Measurements from ENCODE around the gene ZXDC.

- TF ChIP-seq, protein P1, sequence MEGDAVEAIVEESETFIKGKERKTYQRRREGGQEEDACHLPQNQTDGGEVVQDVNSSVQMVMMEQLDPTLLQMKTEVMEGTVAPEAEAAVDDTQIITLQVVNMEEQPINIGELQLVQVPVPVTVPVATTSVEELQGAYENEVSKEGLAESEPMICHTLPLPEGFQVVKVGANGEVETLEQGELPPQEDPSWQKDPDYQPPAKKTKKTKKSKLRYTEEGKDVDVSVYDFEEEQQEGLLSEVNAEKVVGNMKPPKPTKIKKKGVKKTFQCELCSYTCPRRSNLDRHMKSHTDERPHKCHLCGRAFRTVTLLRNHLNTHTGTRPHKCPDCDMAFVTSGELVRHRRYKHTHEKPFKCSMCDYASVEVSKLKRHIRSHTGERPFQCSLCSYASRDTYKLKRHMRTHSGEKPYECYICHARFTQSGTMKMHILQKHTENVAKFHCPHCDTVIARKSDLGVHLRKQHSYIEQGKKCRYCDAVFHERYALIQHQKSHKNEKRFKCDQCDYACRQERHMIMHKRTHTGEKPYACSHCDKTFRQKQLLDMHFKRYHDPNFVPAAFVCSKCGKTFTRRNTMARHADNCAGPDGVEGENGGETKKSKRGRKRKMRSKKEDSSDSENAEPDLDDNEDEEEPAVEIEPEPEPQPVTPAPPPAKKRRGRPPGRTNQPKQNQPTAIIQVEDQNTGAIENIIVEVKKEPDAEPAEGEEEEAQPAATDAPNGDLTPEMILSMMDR (conservative IDR thresholded peaks at IDR 0.05; ENCODE audit: low read length), result no peak
- no peak for TF ChIP-seq EZH2phosphoT487 (IDR thresholded peaks at IDR 0.05; ENCODE audit: borderline replicate concordance)
Observed at GRCh38 chr3:126516936-126517290, 41.2 kb upstream of the ZXDC start.

All from Loucy (cell line).